A673 (cell line): ENCODE data around the gene MAPK12.

ENCODE experiments used
- EZH2 ChIP-seq: fragments of 200-600 bp; sonication (generic); IDR thresholded peaks from 2 replicates; pipeline ENCODE4 v1.6.1; 2017; ENCODE audit warnings: borderline replicate concordance, low read depth, mild to moderate bottlenecking, mixed read lengths, antibody characterized with exemption, low read length; ENCODE audit not compliant: poor library complexity, severe bottlenecking
- TF ChIP-seq, protein P1 (sequence below): fragments of 300-800, 200-600 bp; sonication (generic); conservative IDR thresholded peaks from 2 replicates; pipeline ENCODE4 v1.5.1; 2017; ENCODE audit warnings: low read depth, mild to moderate bottlenecking, antibody characterized with exemption, low read length, moderate library complexity, mixed read lengths

GRCh38 chr22:50255099-50255498 lies 6.4 kb downstream of the MAPK12 start:
- TF ChIP-seq, protein P1, sequence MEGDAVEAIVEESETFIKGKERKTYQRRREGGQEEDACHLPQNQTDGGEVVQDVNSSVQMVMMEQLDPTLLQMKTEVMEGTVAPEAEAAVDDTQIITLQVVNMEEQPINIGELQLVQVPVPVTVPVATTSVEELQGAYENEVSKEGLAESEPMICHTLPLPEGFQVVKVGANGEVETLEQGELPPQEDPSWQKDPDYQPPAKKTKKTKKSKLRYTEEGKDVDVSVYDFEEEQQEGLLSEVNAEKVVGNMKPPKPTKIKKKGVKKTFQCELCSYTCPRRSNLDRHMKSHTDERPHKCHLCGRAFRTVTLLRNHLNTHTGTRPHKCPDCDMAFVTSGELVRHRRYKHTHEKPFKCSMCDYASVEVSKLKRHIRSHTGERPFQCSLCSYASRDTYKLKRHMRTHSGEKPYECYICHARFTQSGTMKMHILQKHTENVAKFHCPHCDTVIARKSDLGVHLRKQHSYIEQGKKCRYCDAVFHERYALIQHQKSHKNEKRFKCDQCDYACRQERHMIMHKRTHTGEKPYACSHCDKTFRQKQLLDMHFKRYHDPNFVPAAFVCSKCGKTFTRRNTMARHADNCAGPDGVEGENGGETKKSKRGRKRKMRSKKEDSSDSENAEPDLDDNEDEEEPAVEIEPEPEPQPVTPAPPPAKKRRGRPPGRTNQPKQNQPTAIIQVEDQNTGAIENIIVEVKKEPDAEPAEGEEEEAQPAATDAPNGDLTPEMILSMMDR: no peak
- TF ChIP-seq EZH2: no peak
